Epithelial cell of esophagus (primary cell): Measurements from ENCODE around the gene ADORA2A.

Source experiments
- DNase-seq: peaks from one replicate; pipeline ENCODE4 v3.0.0; 2010; ENCODE audit warnings: low read depth
- H3K4me3 ChIP-seq: 2 replicates; pipeline ENCODE4 v1.5.1; 2011; ENCODE audit warnings: mild to moderate bottlenecking, low read length, control low read depth
- CTCF ChIP-seq: IDR thresholded peaks from 2 replicates; pipeline ENCODE4 v1.5.1; 2011; ENCODE audit warnings: low read depth, mild to moderate bottlenecking, low read length, control low read depth, inconsistent platforms; ENCODE audit not compliant: insufficient read depth; ENCODE audit errors: missing control alignments

ADORA2A gene

GRCh38 chr22:24422102-24422665 is 5.2 kb upstream of the ADORA2A start:
- H3K4me3 ChIP-seq: no peak overlapping the region
- DNase-seq: no peak
- TF ChIP-seq CTCF: no peak

GRCh38 chr22:24423519-24424000 is 3.8 kb upstream of the ADORA2A start:
- DNase-seq: no peak
- H3K4me3 ChIP-seq: no peak overlapping the region
- TF ChIP-seq CTCF: peak; percentile 38

- H3K4me3 ChIP-seq: peak overlapping the region; percentile 26
- TF ChIP-seq CTCF: no peak
- no peak for DNase-seq
These were observed 3.1 kb upstream of the ADORA2A start for GRCh38 chr22:24424001-24424900.

GRCh38 chr22:24424901-24425775 is 2.3 kb upstream of the ADORA2A start:
- no peak for TF ChIP-seq CTCF
- no peak for DNase-seq
- H3K4me3 ChIP-seq: no peak overlapping the region

- no peak for TF ChIP-seq CTCF
- no peak for DNase-seq
- H3K4me3 ChIP-seq: no peak overlapping the region
These were observed 963 bp upstream of the ADORA2A start for GRCh38 chr22:24426436-24426835.

GRCh38 chr22:24426851-24427499 is 424 bp upstream of the ADORA2A start:
- no peak for TF ChIP-seq CTCF
- no peak overlapping the region for H3K4me3 ChIP-seq
- no peak for DNase-seq
